Progenitor cell of endocrine pancreas (in vitro differentiated cells): Measurements from ENCODE around the gene TFDP2. TPM values are rescaled to one million over a fixed set of nuclear protein-coding genes. Genes with fewer than 3 reads are reported as not detected.

Source experiments
- DNase-seq: peaks from one replicate; pipeline ENCODE4 v3.0.0; 2021; ENCODE audit warnings: low spot score; ENCODE audit not compliant: unreplicated experiment
- H3K27ac Mint-ChIP-seq: 2 replicates; pipeline ENCODE4 v1.8.0; 2021; ENCODE audit warnings: mild to moderate bottlenecking, moderate library complexity, mixed read lengths
- H3K27me3 Mint-ChIP-seq: 2 replicates; pipeline ENCODE4 v1.8.0; 2021; ENCODE audit warnings: mixed read lengths
- H3K36me3 Mint-ChIP-seq: 2 replicates; pipeline ENCODE4 v1.8.0; 2022; ENCODE audit warnings: mixed read lengths; ENCODE audit not compliant: insufficient read depth
- H3K4me1 Mint-ChIP-seq: 2 replicates; pipeline ENCODE4 v1.8.0; 2021; ENCODE audit warnings: low read depth, mixed read lengths
- H3K4me3 Mint-ChIP-seq: 2 replicates; pipeline ENCODE4 v1.8.0; 2021; ENCODE audit warnings: low read depth, mild to moderate bottlenecking, moderate library complexity, mixed read lengths
- H3K9me3 Mint-ChIP-seq: 2 replicates; pipeline ENCODE4 v1.8.0; 2021; ENCODE audit warnings: low read depth, mixed read lengths
- CTCF ChIP-seq: fragments of 200-600 bp; sonication (generic); IDR thresholded peaks from one replicate; pipeline ENCODE4 v1.5.0; 2021; ENCODE audit warnings: antibody characterized with exemption, mild to moderate bottlenecking; ENCODE audit not compliant: unreplicated experiment
- long read RNA-seq: library from polyadenylated mRNA; unstranded; transcript quantifications from one replicate; pipeline ENCODE4 v2.0.0, GENCODE V29; 2020
- total RNA-seq: library from RNA; stranded (reverse); gene quantifications from 2 replicates; pipeline ENCODE4 v1.2.1, GENCODE V29; 2021

TFDP2 gene
- total RNA-seq: 94.4 and 94.5 TPM in 2 replicates
- long read RNA-seq, full-length matches to known transcripts: 37 of 141 reads
- long read RNA-seq, partial matches to known transcripts: 23 of 141 reads
- long read RNA-seq, other reads (novel, unspliced or antisense): 81 of 141 reads

GRCh38 chr3:142148792-142149672 lies at the start of gene TFDP2:
TFDP2 (minus strand) TSS chr3:142149544; CDS start chr3:142101749, 47,795 bp downstream.
- DNase-seq: peak; percentile 92
- peaks cover 4% of the 10 kb centered on the region for H3K27me3 Mint-ChIP-seq
- no peaks in the 10 kb centered on the region for H3K9me3 Mint-ChIP-seq
- peak within 1 kb of the TSS; percentile 98 for H3K27ac Mint-ChIP-seq
- TF ChIP-seq CTCF: peak; percentile 7
- H3K4me1 Mint-ChIP-seq: peaks cover 17% of the 10 kb centered on the region
- H3K4me3 Mint-ChIP-seq: peak within 1 kb of the TSS; percentile 89
- H3K36me3 Mint-ChIP-seq: no peaks in the 10 kb centered on the region

GRCh38 chr3:142188846-142189245 lies 39.5 kb upstream of the TFDP2 start:
- Mint-ChIP-seq H3K9me3 (no peaks in the 10 kb centered on the region), H3K27ac (no peak overlapping the region), H3K27me3 (no peaks in the 10 kb centered on the region), H3K4me3 (no peak overlapping the region), H3K4me1 (no peaks in the 10 kb centered on the region), H3K36me3 (peaks cover 15% of the 10 kb centered on the region)
- no peak for DNase-seq
- TF ChIP-seq CTCF: no peak

GRCh38 chr3:142180761-142181362 lies 31.5 kb upstream of the TFDP2 start:
- peaks cover 18% of the 10 kb centered on the region for H3K36me3 Mint-ChIP-seq
- H3K4me1 Mint-ChIP-seq: peaks cover 8% of the 10 kb centered on the region
- no peak overlapping the region for H3K4me3 Mint-ChIP-seq
- H3K27ac Mint-ChIP-seq: no peak overlapping the region
- no peaks in the 10 kb centered on the region for H3K9me3 Mint-ChIP-seq
- H3K27me3 Mint-ChIP-seq: no peaks in the 10 kb centered on the region
- no peak for DNase-seq
- peak; percentile 52 for TF ChIP-seq CTCF

GRCh38 chr3:142175478-142175877 lies 26.1 kb upstream of the TFDP2 start:
- no peak overlapping the region for H3K27ac Mint-ChIP-seq
- no peak overlapping the region for H3K4me3 Mint-ChIP-seq
- no peak for TF ChIP-seq CTCF
- no peaks in the 10 kb centered on the region for H3K27me3 Mint-ChIP-seq
- H3K9me3 Mint-ChIP-seq: no peaks in the 10 kb centered on the region
- H3K4me1 Mint-ChIP-seq: peaks cover 7% of the 10 kb centered on the region
- H3K36me3 Mint-ChIP-seq: peaks cover 22% of the 10 kb centered on the region
- no peak for DNase-seq

GRCh38 chr3:142174559-142174958 lies 25.2 kb upstream of the TFDP2 start:
- DNase-seq: no peak
- peaks cover 2% of the 10 kb centered on the region for H3K4me1 Mint-ChIP-seq
- no peak overlapping the region for H3K4me3 Mint-ChIP-seq
- no peaks in the 10 kb centered on the region for H3K27me3 Mint-ChIP-seq
- no peaks in the 10 kb centered on the region for H3K9me3 Mint-ChIP-seq
- peaks cover 20% of the 10 kb centered on the region for H3K36me3 Mint-ChIP-seq
- TF ChIP-seq CTCF: no peak
- H3K27ac Mint-ChIP-seq: no peak overlapping the region
